GM18526 (cell line): ENCODE data around the gene ALDH3A1.

Source experiments
- POLR2A ChIP-seq: IDR thresholded peaks from 3 replicates; pipeline ENCODE4 v1.6.1; 2011; ENCODE audit not compliant: insufficient read length; ENCODE audit errors: extremely low read depth

Gene ALDH3A1

GRCh38 chr17:19747829-19748806 is at the start of gene ALDH3A1:
Gene ALDH3A1 (minus strand): TSS chr17:19748298. CDS start chr17:19745129, 3,169 bp downstream.
- no peak for TF ChIP-seq POLR2A

GRCh38 chr17:19796457-19796856 is 48.4 kb upstream of the ALDH3A1 start:
- no peak for TF ChIP-seq POLR2A

- TF ChIP-seq POLR2A, result no peak
Measured at GRCh38 chr17:19791918-19792550, 43.9 kb upstream of the ALDH3A1 start.

GRCh38 chr17:19787733-19788357 is 39.7 kb upstream of the ALDH3A1 start:
- no peak for TF ChIP-seq POLR2A

- TF ChIP-seq POLR2A, result no peak
Measured at GRCh38 chr17:19785854-19786253, 37.8 kb upstream of the ALDH3A1 start.

- TF ChIP-seq POLR2A, result no peak
Measured at GRCh38 chr17:19781488-19782458, 33.7 kb upstream of the ALDH3A1 start.

GRCh38 chr17:19780846-19781245 is 32.7 kb upstream of the ALDH3A1 start:
- TF ChIP-seq POLR2A, result no peak

- TF ChIP-seq POLR2A, result no peak
Measured at GRCh38 chr17:19773534-19773933, 25.4 kb upstream of the ALDH3A1 start.

GRCh38 chr17:19771971-19772630 is 24.0 kb upstream of the ALDH3A1 start:
- no peak for TF ChIP-seq POLR2A

GRCh38 chr17:19770985-19771735 is 23.1 kb upstream of the ALDH3A1 start:
- no peak for TF ChIP-seq POLR2A

- TF ChIP-seq POLR2A, result no peak
Measured at GRCh38 chr17:19769946-19770652, 22.0 kb upstream of the ALDH3A1 start.

- TF ChIP-seq POLR2A, result no peak
Measured at GRCh38 chr17:19768046-19768782, 20.1 kb upstream of the ALDH3A1 start.
